ENCODE measurements around the gene IAPP.

- TF ChIP-seq, protein P1, sequence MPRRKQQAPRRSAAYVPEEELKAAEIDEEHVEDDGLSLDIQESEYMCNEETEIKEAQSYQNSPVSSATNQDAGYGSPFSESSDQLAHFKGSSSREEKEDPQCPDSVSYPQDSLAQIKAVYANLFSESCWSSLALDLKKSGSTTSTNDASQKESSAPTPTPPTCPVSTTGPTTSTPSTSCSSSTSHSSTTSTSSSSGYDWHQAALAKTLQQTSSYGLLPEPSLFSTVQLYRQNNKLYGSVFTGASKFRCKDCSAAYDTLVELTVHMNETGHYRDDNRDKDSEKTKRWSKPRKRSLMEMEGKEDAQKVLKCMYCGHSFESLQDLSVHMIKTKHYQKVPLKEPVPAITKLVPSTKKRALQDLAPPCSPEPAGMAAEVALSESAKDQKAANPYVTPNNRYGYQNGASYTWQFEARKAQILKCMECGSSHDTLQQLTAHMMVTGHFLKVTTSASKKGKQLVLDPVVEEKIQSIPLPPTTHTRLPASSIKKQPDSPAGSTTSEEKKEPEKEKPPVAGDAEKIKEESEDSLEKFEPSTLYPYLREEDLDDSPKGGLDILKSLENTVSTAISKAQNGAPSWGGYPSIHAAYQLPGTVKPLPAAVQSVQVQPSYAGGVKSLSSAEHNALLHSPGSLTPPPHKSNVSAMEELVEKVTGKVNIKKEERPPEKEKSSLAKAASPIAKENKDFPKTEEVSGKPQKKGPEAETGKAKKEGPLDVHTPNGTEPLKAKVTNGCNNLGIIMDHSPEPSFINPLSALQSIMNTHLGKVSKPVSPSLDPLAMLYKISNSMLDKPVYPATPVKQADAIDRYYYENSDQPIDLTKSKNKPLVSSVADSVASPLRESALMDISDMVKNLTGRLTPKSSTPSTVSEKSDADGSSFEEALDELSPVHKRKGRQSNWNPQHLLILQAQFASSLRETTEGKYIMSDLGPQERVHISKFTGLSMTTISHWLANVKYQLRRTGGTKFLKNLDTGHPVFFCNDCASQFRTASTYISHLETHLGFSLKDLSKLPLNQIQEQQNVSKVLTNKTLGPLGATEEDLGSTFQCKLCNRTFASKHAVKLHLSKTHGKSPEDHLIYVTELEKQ (tag by site-specific recombination; IDR thresholded peaks at IDR 0.05; ENCODE audit: borderline replicate concordance) = no peak
- TF ChIP-seq, protein P2, sequence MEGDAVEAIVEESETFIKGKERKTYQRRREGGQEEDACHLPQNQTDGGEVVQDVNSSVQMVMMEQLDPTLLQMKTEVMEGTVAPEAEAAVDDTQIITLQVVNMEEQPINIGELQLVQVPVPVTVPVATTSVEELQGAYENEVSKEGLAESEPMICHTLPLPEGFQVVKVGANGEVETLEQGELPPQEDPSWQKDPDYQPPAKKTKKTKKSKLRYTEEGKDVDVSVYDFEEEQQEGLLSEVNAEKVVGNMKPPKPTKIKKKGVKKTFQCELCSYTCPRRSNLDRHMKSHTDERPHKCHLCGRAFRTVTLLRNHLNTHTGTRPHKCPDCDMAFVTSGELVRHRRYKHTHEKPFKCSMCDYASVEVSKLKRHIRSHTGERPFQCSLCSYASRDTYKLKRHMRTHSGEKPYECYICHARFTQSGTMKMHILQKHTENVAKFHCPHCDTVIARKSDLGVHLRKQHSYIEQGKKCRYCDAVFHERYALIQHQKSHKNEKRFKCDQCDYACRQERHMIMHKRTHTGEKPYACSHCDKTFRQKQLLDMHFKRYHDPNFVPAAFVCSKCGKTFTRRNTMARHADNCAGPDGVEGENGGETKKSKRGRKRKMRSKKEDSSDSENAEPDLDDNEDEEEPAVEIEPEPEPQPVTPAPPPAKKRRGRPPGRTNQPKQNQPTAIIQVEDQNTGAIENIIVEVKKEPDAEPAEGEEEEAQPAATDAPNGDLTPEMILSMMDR (tag by site-specific recombination; IDR thresholded peaks at IDR 0.05) = no peak
- TF ChIP-seq ZNF223 (tag by site-specific recombination; IDR thresholded peaks at IDR 0.05) = no peak
- TF ChIP-seq SP3 (tag by site-specific recombination; IDR thresholded peaks at IDR 0.05) = no peak
- no peak for TF ChIP-seq ZNF558 (tag by site-specific recombination; IDR thresholded peaks at IDR 0.05)
- no peak for TF ChIP-seq ZNF777 (tag by site-specific recombination; IDR thresholded peaks at IDR 0.05; ENCODE audit: borderline replicate concordance)
- no peak for TF ChIP-seq REST (tag by site-specific recombination; IDR thresholded peaks at IDR 0.05)
- TF ChIP-seq YY1 (tag by site-specific recombination; IDR thresholded peaks at IDR 0.05) = no peak
- no peak for TF ChIP-seq PRDM10 (tag by site-specific recombination; IDR thresholded peaks at IDR 0.05)
- TF ChIP-seq ZNF785 (tag by site-specific recombination; IDR thresholded peaks at IDR 0.05) = no peak
- TF ChIP-seq ZNF146 (tag by site-specific recombination; IDR thresholded peaks at IDR 0.05) = no peak
These were observed 18.8 kb upstream of the IAPP start for GRCh38 chr12:21353948-21354347.
